Stimulated activated CD8-positive, alpha-beta memory T cell treated with anti-CD3 and anti-CD28 coated beads, Interleukin-7, amount 100 ng/mL, for 48 hours (primary cell): ENCODE data around the gene IGFBP2.

ENCODE experiments used
- DNase-seq, 2 donors: peaks; one replicate each; pipeline ENCODE4 v3.0.0-alpha.2; 2020; ENCODE audit warnings: low read depth in 1 of 2; ENCODE audit errors: extremely low read depth in 1 of 2

The IGFBP2 gene

DNA sequence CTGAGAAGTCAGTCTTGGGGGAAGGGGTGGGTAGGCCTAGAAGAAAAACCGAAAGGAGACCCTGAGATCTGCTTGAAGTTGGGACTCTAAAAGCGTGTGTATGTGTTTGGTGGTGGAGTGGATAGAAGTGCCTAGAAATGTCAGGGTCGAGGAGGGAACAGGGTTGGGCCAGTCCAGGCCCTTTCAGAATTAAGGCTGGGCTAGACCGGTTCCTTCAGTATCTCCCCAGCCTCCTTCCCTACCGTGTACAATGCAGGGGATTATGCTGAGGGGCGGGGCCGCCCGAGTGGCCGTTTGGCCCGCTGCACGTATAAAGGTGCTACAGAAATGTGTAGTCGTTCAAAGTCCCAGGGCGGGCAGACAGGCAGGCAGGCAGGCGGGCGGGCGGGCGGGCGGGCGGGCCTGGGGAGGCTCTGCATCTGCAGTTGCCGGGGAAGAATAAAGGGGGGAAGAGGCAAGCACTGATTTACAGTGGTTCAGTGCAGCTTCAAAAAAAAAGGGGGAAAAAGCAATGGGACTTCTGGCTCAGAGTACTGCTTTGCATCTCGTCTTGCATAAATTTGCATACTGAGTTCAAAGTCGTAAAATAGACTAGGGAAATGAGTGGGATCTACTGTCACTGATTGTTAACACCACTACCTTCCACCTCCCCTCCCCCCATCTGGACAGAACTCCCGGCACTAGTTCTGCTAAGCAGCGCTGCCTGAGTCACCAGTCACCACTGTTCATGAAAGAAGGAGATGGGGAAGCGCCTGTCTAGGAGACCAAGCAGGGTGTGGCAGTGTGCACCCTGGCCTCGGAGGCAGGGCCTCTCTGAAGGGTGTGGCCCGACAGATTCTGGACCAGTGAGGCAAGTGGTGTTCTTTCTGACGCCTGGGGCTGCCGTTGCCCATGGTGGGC, 3.6 kb downstream of the IGFBP2 start:
- DNase-seq, result no peak

GRCh38 chr2:216637472-216637871, 4.3 kb downstream of the IGFBP2 start:
- DNase-seq, result no peak

GRCh38 chr2:216643986-216644659, 10.9 kb downstream of the IGFBP2 start:
- no peak for DNase-seq

- DNase-seq, result no peak
Observed at GRCh38 chr2:216644842-216645635, 11.8 kb downstream of the IGFBP2 start.

DNA sequence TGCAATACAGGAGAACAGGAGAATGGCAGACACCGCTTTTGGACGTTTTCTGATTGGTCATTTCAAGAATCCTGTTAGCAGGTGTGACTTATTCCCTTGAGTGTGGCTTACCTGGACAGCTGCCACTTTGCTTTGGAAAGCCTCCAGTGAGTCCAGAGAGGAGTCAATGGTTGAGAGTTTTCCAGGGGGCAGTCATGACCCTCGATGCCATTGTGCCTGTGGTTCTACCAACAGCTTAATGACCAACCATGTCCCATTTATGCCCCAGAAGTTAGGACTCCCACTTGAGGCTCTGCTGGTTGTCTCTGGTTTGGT, 12.4 kb downstream of the IGFBP2 start:
- no peak for DNase-seq

DNA sequence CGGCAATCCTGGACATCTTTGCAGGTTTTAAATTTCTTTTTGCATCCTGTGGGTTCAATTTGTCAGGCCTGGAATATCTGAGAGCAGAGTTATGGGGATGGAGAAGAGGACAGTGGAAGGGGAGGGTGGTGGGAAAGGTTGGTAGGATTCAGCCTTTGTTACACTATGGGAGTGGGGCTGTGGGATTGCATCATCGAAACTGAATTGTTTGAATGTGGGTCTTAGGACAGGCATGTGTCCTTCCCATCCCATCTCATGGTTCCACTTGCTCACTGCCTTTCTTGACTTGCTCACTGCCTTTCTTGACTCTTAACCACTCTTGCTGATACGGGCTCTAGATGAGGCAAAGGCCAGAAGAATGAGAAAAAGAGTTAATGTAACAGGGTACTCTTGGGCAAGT, 12.9 kb downstream of the IGFBP2 start:
- DNase-seq, result no peak

DNA sequence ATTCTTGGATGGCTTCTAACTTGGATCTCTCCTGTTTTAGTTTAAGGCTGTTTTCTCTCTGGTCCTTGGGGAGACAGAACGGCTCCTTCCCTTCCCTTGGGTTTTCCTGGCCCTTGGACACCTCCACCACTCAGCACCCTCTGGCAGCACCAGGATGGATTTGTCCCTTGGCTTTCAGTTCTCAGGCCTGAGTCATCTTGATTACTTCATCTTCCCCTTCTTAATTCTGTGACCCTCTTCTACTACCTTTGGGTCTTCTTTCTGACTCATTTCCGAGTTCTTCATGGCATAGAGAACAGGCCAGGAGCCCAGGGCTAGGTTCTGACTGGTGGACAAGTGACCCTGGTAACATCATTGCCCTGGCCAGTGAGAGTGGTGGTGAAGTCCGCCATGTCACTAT, 14.9 kb downstream of the IGFBP2 start:
- no peak for DNase-seq

GRCh38 chr2:216649574-216649973, 16.4 kb downstream of the IGFBP2 start:
- DNase-seq, result no peak

- DNase-seq, result no peak
Observed at GRCh38 chr2:216650626-216651257, 17.5 kb downstream of the IGFBP2 start.

GRCh38 chr2:216651351-216651881, 18.2 kb downstream of the IGFBP2 start:
- no peak for DNase-seq

- DNase-seq, result no peak
Observed at GRCh38 chr2:216652566-216652965, 19.3 kb downstream of the IGFBP2 start.

- DNase-seq, result no peak
Observed at GRCh38 chr2:216653093-216653799, 20.0 kb downstream of the IGFBP2 start.

DNA sequence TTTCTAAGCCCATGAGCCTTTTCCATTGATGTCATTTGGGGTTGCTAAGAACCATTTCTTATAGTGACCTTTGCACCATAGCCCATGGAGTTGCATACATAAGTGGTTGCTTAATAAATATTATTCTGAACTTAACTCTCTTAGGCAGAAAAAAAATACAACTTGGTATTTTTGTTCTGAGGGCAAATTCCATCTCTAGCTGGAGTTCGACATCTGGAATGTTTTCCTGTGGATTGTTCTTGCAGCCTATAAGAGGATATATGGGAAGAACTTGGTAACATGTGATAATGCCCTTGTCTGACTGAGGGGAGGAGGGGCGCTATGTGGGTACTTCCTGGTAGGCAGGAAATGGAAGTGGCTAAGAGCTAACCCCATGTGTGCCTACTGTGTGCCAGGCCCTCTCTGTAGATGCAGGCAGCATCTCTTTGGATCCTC, 20.7 kb downstream of the IGFBP2 start:
- DNase-seq, result no peak

- no peak for DNase-seq
Observed at GRCh38 chr2:216654528-216655052, 21.4 kb downstream of the IGFBP2 start.

GRCh38 chr2:216657086-216657855, 24.1 kb downstream of the IGFBP2 start:
- no peak for DNase-seq

GRCh38 chr2:216657980-216658379, 24.8 kb downstream of the IGFBP2 start:
- DNase-seq, result no peak

- DNase-seq, result no peak
Observed at GRCh38 chr2:216658757-216659156, 25.5 kb downstream of the IGFBP2 start.

- DNase-seq, result no peak
Observed at GRCh38 chr2:216659276-216659675, 26.1 kb downstream of the IGFBP2 start.

DNA sequence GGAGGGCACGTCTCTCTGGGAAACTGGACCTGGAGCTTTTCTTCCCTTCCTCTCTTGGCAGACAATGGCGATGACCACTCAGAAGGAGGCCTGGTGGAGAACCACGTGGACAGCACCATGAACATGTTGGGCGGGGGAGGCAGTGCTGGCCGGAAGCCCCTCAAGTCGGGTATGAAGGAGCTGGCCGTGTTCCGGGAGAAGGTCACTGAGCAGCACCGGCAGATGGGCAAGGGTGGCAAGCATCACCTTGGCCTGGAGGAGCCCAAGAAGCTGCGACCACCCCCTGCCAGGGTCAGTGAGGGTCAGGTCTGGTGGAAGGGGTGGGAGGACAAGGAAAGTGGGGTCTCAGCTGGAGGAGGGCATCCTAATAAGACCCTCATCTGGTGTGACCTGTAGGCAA, 27.3 kb downstream of the IGFBP2 start:
- no peak for DNase-seq
